ENCODE results near the gene NGRN. TPM values are rescaled to one million over a fixed set of nuclear protein-coding genes. Genes with fewer than 3 reads are reported as not detected.
A peak's percentile ranks its signal among the peaks of the same experiment; 100 is the strongest.

NGRN gene
- total and polyA plus RNA-seq, 2 of the 8 experiments (the other 6 are each of a cell fraction or from before 2014, with no cell fraction given) = 60.1 to 101 TPM

DNA sequence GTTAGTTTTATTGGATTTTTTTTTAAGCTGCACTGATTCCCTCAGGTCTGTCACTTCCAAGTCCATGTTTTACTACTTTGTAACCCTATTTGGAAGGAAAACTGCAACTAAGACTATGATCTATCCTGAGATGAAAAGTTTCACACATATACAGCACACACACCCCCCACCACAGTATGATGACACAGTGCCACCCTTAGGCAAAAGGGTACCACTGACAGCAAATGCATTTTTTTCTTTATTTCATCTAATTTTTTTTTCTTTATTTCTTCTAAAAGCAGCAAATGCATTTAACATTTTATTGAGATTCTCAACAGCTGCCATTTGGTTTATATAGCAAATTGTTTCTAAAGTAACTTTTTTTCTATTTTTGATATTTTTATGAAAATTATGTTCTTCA, 21.2 kb downstream of the NGRN start:
- Histone ChIP-seq H3K4me1 (replicated peaks in 1 of 4; ENCODE audit: control insufficient read depth in 3 of 4, insufficient read depth in 4 of 4, low read length in 3 of 4) (peaks cover 0 to 3% (median 1%) of the 10 kb centered on the region in 4 experiments; a peak in 3 of 7 replicates), H3K9me3 (ENCODE audit: insufficient read depth in 2 of 2, low read depth in 1 of 2, low read length in 1 of 2) (no peaks in the 10 kb centered on the region), H2BK5ac (ENCODE audit: low read depth, low read length) (no peak overlapping the region), H2AK5ac (ENCODE audit: low read depth, low read length) (no peak overlapping the region), H3K27ac (ENCODE audit: low read depth, low read length) (no peak overlapping the region), H2BK120ac (replicated peaks; ENCODE audit: low read depth, low read length) (no peak overlapping the region), H3K23me2 (ENCODE audit: low read depth, low read length) (no peaks in the 10 kb centered on the region), H4K5ac (ENCODE audit: insufficient read length, low read depth, low read length) (no peak overlapping the region), H3K4me2 (ENCODE audit: insufficient read depth in 1 of 2, low read depth in 2 of 2, low read length in 2 of 2) (no peak overlapping the region; a peak in 1 of 4 replicates), H3K23ac (ENCODE audit: insufficient read length) (no peak overlapping the region), H4K91ac (replicated peaks; ENCODE audit: insufficient read length, low read length) (no peak overlapping the region), H3K4ac (replicated peaks; ENCODE audit: insufficient read length, low read depth, low read length) (no peak overlapping the region), H3K79me1 (ENCODE audit: low read depth, low read length) (no peaks in the 10 kb centered on the region), H3K9ac (replicated peaks in 1 of 4; ENCODE audit: extremely low read depth in 1 of 4, low read depth in 3 of 4, low read length in 3 of 4) (no peak overlapping the region), H4K20me1 (replicated peaks in 1 of 2; ENCODE audit: control insufficient read depth in 1 of 2, insufficient read depth in 2 of 2, low read length in 2 of 2) (no peaks in the 10 kb centered on the region), H2BK15ac (ENCODE audit: low read length) (no peak overlapping the region), H3K79me2 (ENCODE audit: control insufficient read depth in 1 of 2, insufficient read depth in 2 of 2, low read length in 2 of 2) (no peaks in the 10 kb centered on the region), H2BK20ac (ENCODE audit: low read length) (no peak overlapping the region), H3K14ac (ENCODE audit: insufficient read length) (no peak overlapping the region), H2BK12ac (ENCODE audit: low read depth, low read length) (no peak overlapping the region), H3K56ac (replicated peaks; ENCODE audit: insufficient read length, low read depth, low read length) (no peak overlapping the region), H4K8ac (ENCODE audit: extremely low read depth, insufficient read depth, low read length) (no peak overlapping the region), H3K18ac (ENCODE audit: extremely low read depth, low read length) (no peak overlapping the region), H3K36me3 (ENCODE audit: control insufficient read depth in 2 of 4, insufficient read depth in 4 of 4, low read length in 3 of 4) (no peaks in the 10 kb centered on the region), H3K27me3 (replicated peaks in 1 of 4; ENCODE audit: control insufficient read depth in 3 of 4, extremely low read depth in 1 of 4, insufficient read depth in 3 of 4, low read length in 3 of 4) (no peaks in the 10 kb centered on the region), H2AFZ (ENCODE audit: low read length) (no peak overlapping the region), H3K4me3 (ENCODE audit: extremely low read depth in 1 of 4, insufficient read depth in 2 of 4, low read depth in 3 of 4, low read length in 4 of 4) (no peak overlapping the region)
- POLR2A ChIA-PET (ENCODE audit: partially characterized antibody) = no interaction called here
- CTCF ChIA-PET (ENCODE audit: partially characterized antibody) = interaction anchor here (0.6 to 1.8 kb wide), 21 partner anchors 10 to 781 kb away, joined by 3 to 8 read pairs (median 3); no protein-coding TSS in a partner anchor
- peak; percentile 63 to 69 for TF ChIP-seq RAD21 (IDR thresholded peaks at IDR 0.05 in 1 of 2, conservative IDR thresholded peaks at IDR 0.05 in 1 of 2; ENCODE audit: low read depth in 2 of 2, low read length in 2 of 2)
- TF ChIP-seq, protein P1, sequence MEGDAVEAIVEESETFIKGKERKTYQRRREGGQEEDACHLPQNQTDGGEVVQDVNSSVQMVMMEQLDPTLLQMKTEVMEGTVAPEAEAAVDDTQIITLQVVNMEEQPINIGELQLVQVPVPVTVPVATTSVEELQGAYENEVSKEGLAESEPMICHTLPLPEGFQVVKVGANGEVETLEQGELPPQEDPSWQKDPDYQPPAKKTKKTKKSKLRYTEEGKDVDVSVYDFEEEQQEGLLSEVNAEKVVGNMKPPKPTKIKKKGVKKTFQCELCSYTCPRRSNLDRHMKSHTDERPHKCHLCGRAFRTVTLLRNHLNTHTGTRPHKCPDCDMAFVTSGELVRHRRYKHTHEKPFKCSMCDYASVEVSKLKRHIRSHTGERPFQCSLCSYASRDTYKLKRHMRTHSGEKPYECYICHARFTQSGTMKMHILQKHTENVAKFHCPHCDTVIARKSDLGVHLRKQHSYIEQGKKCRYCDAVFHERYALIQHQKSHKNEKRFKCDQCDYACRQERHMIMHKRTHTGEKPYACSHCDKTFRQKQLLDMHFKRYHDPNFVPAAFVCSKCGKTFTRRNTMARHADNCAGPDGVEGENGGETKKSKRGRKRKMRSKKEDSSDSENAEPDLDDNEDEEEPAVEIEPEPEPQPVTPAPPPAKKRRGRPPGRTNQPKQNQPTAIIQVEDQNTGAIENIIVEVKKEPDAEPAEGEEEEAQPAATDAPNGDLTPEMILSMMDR (IDR thresholded peaks at IDR 0.05; ENCODE audit: control extremely low read depth in 1 of 3, insufficient read depth in 1 of 3, low read depth in 1 of 3, low read length in 3 of 3) = peak in 2 of 3 experiments; percentile 39 to 42; a peak in 3 of 4 replicates
- TF ChIP-seq, protein P2, sequence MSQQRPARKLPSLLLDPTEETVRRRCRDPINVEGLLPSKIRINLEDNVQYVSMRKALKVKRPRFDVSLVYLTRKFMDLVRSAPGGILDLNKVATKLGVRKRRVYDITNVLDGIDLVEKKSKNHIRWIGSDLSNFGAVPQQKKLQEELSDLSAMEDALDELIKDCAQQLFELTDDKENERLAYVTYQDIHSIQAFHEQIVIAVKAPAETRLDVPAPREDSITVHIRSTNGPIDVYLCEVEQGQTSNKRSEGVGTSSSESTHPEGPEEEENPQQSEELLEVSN (IDR thresholded peaks at IDR 0.05) = no peak
- no peak for DNase-seq (ENCODE audit: low read depth in 1 of 2, low spot score in 2 of 2)
- no peak for FAIRE-seq
